CD4-positive, alpha-beta memory T cell (primary cell): ENCODE measurements around the gene SLAMF7. TPM values are rescaled to one million over a fixed set of nuclear protein-coding genes. Genes with fewer than 3 reads are reported as not detected.

Experiments used
- CTCF ChIA-PET: fragments of 350-600 bp; sonication (Branson Sonifier 250); formaldehyde crosslinking; loops from one replicate; lab custom pipeline; 2021; ENCODE audit warnings: inconsistent platforms; ENCODE audit not compliant: partially characterized antibody; lab: Charles Lee
- POLR2A ChIA-PET: fragments of 350-600 bp; sonication (Branson Sonifier 250); formaldehyde crosslinking; loops from one replicate; lab custom pipeline; 2021; ENCODE audit not compliant: partially characterized antibody; lab: Charles Lee
- DNase-seq, 5 donors: peaks; one replicate each; pipeline versions ENCODE4 v3.0.0 to v3.0.0-alpha.2; 2020 to 2022; ENCODE audit warnings: mixed read lengths in 1 of 5
- H3K27ac ChIP-seq: one replicate; pipeline ENCODE4 v1.7.0; 2013; ENCODE audit warnings: low read depth, low read length
- H3K27me3 ChIP-seq: 2 replicates; pipeline ENCODE4 v1.7.0; 2013; ENCODE audit warnings: mild to moderate bottlenecking, low read length, moderate library complexity; ENCODE audit not compliant: insufficient read depth
- H3K36me3 ChIP-seq: 2 replicates; pipeline ENCODE4 v1.7.0; 2013; ENCODE audit warnings: mild to moderate bottlenecking, low read length, moderate library complexity; ENCODE audit not compliant: insufficient read depth
- H3K4me1 ChIP-seq: 2 replicates; pipeline ENCODE4 v1.7.0; 2013; ENCODE audit warnings: mild to moderate bottlenecking, low read length, moderate library complexity; ENCODE audit not compliant: insufficient read depth
- H3K4me3 ChIP-seq, 2 donors: one replicate each; pipeline ENCODE4 v1.7.0; 2013; ENCODE audit warnings: low read length in 2 of 2, mild to moderate bottlenecking in 1 of 2
- H3K9me3 ChIP-seq, 2 donors: one replicate each; pipeline ENCODE4 v1.7.0; 2013; ENCODE audit warnings: low read length in 2 of 2, control low read depth in 1 of 2; ENCODE audit not compliant: control insufficient read depth in 1 of 2
- H3K27ac Mint-ChIP-seq, 7 donors: one replicate each; pipeline ENCODE4 v1.8.0; 2020 to 2021; ENCODE audit warnings: mixed read lengths in 7 of 7, mild to moderate bottlenecking in 6 of 7, inconsistent platforms in 3 of 7, moderate library complexity in 3 of 7
- H3K27me3 Mint-ChIP-seq, 2 donors: one replicate each; pipeline ENCODE4 v1.8.0; 2020 to 2021; ENCODE audit warnings: mixed read lengths in 2 of 2
- H3K36me3 Mint-ChIP-seq, 2 donors: one replicate each; pipeline ENCODE4 v1.8.0; 2020 to 2021; ENCODE audit warnings: mixed read lengths in 2 of 2, inconsistent platforms in 1 of 2, mild to moderate bottlenecking in 1 of 2
- H3K4me1 Mint-ChIP-seq, 4 donors: one replicate each; pipeline ENCODE4 v1.8.0; 2020 to 2021; ENCODE audit warnings: mixed read lengths in 4 of 4, mild to moderate bottlenecking in 1 of 4
- H3K4me3 Mint-ChIP-seq, 8 donors: one replicate each; pipeline ENCODE4 v1.8.0; 2020 to 2021; ENCODE audit warnings: mixed read lengths in 8 of 8, mild to moderate bottlenecking in 7 of 8, moderate library complexity in 6 of 8, inconsistent platforms in 3 of 8
- H3K9me3 Mint-ChIP-seq, 8 donors: one replicate each; pipeline ENCODE4 v1.8.0; 2020 to 2021; ENCODE audit warnings: mixed read lengths in 8 of 8, mild to moderate bottlenecking in 5 of 8, inconsistent platforms in 3 of 8, moderate library complexity in 1 of 8
- intact Hi-C: fragments of 100-400 bp; cut with micrococcal nuclease; formaldehyde crosslinking; loops from one replicate; pipeline ENCODE4 v1.15.1; 2023
- polyA plus RNA-seq, 2 donors: library from polyadenylated mRNA; unstranded; fragments of 300-500 nt; fragmentation: Illumina TruSeq; gene quantifications; one replicate each; pipeline ENCODE4 v1.2.3, GENCODE V29; 2021
- total RNA-seq, 2 experiments: library from RNA; stranded (reverse); gene quantifications; one replicate each; pipeline ENCODE4 v1.2.3, GENCODE V29; 2021

SLAMF7 gene
- total and polyA plus RNA-seq, 4 experiments from 2014 or later, result 2.8 to 8.2 (median 5.4) TPM

- Histone ChIP-seq H3K27me3 (no peaks in the 10 kb centered on the region), H3K27ac (peak overlapping the region; percentile 96), H3K9me3 (no peaks in the 10 kb centered on the region), H3K4me3 (peak overlapping the region in 1 of 2 donors; percentile 88), H3K4me1 (peaks cover 82% of the 10 kb centered on the region), H3K36me3 (peaks cover 12% of the 10 kb centered on the region)
- Mint-ChIP-seq H3K4me1 (peaks cover 3 to 49% (median 46%) of the 10 kb centered on the region in 4 donors), H3K9me3 (no peaks in the 10 kb centered on the region), H3K27ac (peak overlapping the region in 3 of 7 donors; percentile 74 to 91 (median 90)), H3K27me3 (no peaks in the 10 kb centered on the region), H3K36me3 (peaks cover 36 to 53% of the 10 kb centered on the region in 2 donors), H3K4me3 (no peak overlapping the region)
- ChIA-PET CTCF (interaction anchor here (0.9 to 4.7 kb wide), 18 partner anchors 8 to 284 kb away, joined by 3 to 43 read pairs (median 4); no protein-coding TSS in a partner anchor), POLR2A (interaction anchor here (0.6 to 6.7 kb wide), 23 partner anchors 9 to 340 kb away, joined by 3 to 85 read pairs (median 6); partner anchors contain the start of genes F11R, LY9 and USF1)
- DNase-seq, result no peak
- intact Hi-C loops, result no loop called here
Observed at GRCh38 chr1:160706526-160707235, 32.4 kb upstream of the SLAMF7 start.

- Mint-ChIP-seq H3K36me3 (peaks cover 32 to 46% of the 10 kb centered on the region in 2 donors), H3K4me3 (no peak overlapping the region), H3K9me3 (no peaks in the 10 kb centered on the region), H3K4me1 (peaks cover 10 to 48% (median 43%) of the 10 kb centered on the region in 4 donors), H3K27me3 (no peaks in the 10 kb centered on the region), H3K27ac (no peak overlapping the region)
- CTCF ChIA-PET, result interaction anchor here (0.8 to 4.7 kb wide), 21 partner anchors 8 to 283 kb away, joined by 3 to 43 read pairs (median 5); no protein-coding TSS in a partner anchor
- H3K4me1 ChIP-seq, result peaks cover 81% of the 10 kb centered on the region
- POLR2A ChIA-PET, result interaction anchor here (0.6 to 6.7 kb wide), 31 partner anchors 8 to 339 kb away, joined by 3 to 85 read pairs (median 4); partner anchors contain the start of genes F11R, LY9, SLAMF1 and SLAMF7
- peaks cover 12% of the 10 kb centered on the region for H3K36me3 ChIP-seq
- no peaks in the 10 kb centered on the region for H3K9me3 ChIP-seq
- peak; percentile 43 to 55 (median 47) for DNase-seq
- H3K27me3 ChIP-seq, result no peaks in the 10 kb centered on the region
- H3K27ac ChIP-seq, result peak overlapping the region; percentile 96
- intact Hi-C loops, result no loop called here
- H3K4me3 ChIP-seq, result peak overlapping the region; percentile 88 to 96
Observed at GRCh38 chr1:160707236-160708064, 31.6 kb upstream of the SLAMF7 start.

GRCh38 chr1:160708118-160708517 is 30.9 kb upstream of the SLAMF7 start:
- Mint-ChIP-seq H3K27me3 (no peaks in the 10 kb centered on the region), H3K4me1 (peaks cover 17 to 48% (median 43%) of the 10 kb centered on the region in 4 donors), H3K36me3 (peaks cover 30 to 40% of the 10 kb centered on the region in 2 donors), H3K27ac (no peak overlapping the region), H3K9me3 (no peaks in the 10 kb centered on the region), H3K4me3 (no peak overlapping the region)
- ChIA-PET POLR2A (interaction anchor here (0.7 to 6.7 kb wide), 23 partner anchors 12 to 338 kb away, joined by 3 to 85 read pairs (median 6); partner anchors contain the start of genes F11R, LY9, SLAMF1 and SLAMF7), CTCF (interaction anchor here (0.8 to 4.7 kb wide), 16 partner anchors 8 to 282 kb away, joined by 3 to 43 read pairs (median 6); no protein-coding TSS in a partner anchor)
- peaks cover 81% of the 10 kb centered on the region for H3K4me1 ChIP-seq
- H3K9me3 ChIP-seq, result no peaks in the 10 kb centered on the region
- H3K27me3 ChIP-seq, result no peaks in the 10 kb centered on the region
- intact Hi-C loops, result no loop called here
- peak overlapping the region; percentile 88 to 96 for H3K4me3 ChIP-seq
- no peak for DNase-seq
- peaks cover 12% of the 10 kb centered on the region for H3K36me3 ChIP-seq
- H3K27ac ChIP-seq, result peak overlapping the region; percentile 96

- intact Hi-C loops, result no loop called here
Observed at GRCh38 chr1:160708801-160709200, 30.2 kb upstream of the SLAMF7 start.

GRCh38 chr1:160709715-160710114 is 29.3 kb upstream of the SLAMF7 start:
- H3K4me1 ChIP-seq, result peaks cover 80% of the 10 kb centered on the region
- CTCF ChIA-PET, result interaction anchor here (1.0 to 4.7 kb wide), 7 partner anchors 15 to 128 kb away, joined by 3 to 43 read pairs (median 16); no protein-coding TSS in a partner anchor

More at GRCh38 chr1:160708801-160709200, 30.2 kb upstream of the SLAMF7 start:
- Mint-ChIP-seq H3K4me1 (peaks cover 20 to 44% (median 39%) of the 10 kb centered on the region in 4 donors), H3K36me3 (peaks cover 23 to 33% of the 10 kb centered on the region in 2 donors), H3K4me3 (no peak overlapping the region), H3K9me3 (no peaks in the 10 kb centered on the region), H3K27ac (no peak overlapping the region), H3K27me3 (no peaks in the 10 kb centered on the region)
- peaks cover 6% of the 10 kb centered on the region for H3K36me3 ChIP-seq
- H3K27me3 ChIP-seq, result no peaks in the 10 kb centered on the region
- DNase-seq, result peak; percentile 48 to 63 (median 53)
- CTCF ChIA-PET, result interaction anchor here (1.0 to 4.7 kb wide), 12 partner anchors 16 to 282 kb away, joined by 3 to 43 read pairs (median 6); no protein-coding TSS in a partner anchor
- POLR2A ChIA-PET, result interaction anchor here (1.0 to 6.7 kb wide), 15 partner anchors 14 to 330 kb away, joined by 3 to 85 read pairs (median 6); partner anchors contain the start of genes LY9, SLAMF1 and TSTD1
- peak overlapping the region; percentile 88 to 96 for H3K4me3 ChIP-seq
- no peaks in the 10 kb centered on the region for H3K9me3 ChIP-seq
- H3K27ac ChIP-seq, result peak overlapping the region; percentile 96
- peaks cover 81% of the 10 kb centered on the region for H3K4me1 ChIP-seq

GRCh38 chr1:160710517-160711252 is 28.4 kb upstream of the SLAMF7 start:
- peak in 1 of 5 donors; percentile 31 for DNase-seq
- POLR2A ChIA-PET, result interaction anchor here (1.0 to 3.5 kb wide), 20 partner anchors 8 to 150 kb away, joined by 3 to 43 read pairs (median 6); partner anchors contain the start of genes LY9, SLAMF1 and SLAMF7
- H3K9me3 ChIP-seq, result no peaks in the 10 kb centered on the region
- no peaks in the 10 kb centered on the region for H3K36me3 ChIP-seq
- peak overlapping the region; percentile 96 for H3K27ac ChIP-seq
- H3K4me1 ChIP-seq, result peaks cover 72% of the 10 kb centered on the region
- H3K27me3 ChIP-seq, result no peaks in the 10 kb centered on the region
- H3K4me1 Mint-ChIP-seq, result peaks cover 20 to 40% (median 27%) of the 10 kb centered on the region in 4 donors
- H3K36me3 Mint-ChIP-seq, result peaks cover 8 to 16% of the 10 kb centered on the region in 2 donors
- no peaks in the 10 kb centered on the region for H3K27me3 Mint-ChIP-seq
- peak overlapping the region; percentile 88 to 96 for H3K4me3 ChIP-seq
- peak overlapping the region in 1 of 7 donors; percentile 95 for H3K27ac Mint-ChIP-seq
- no peaks in the 10 kb centered on the region for H3K9me3 Mint-ChIP-seq
- intact Hi-C loops, result no loop called here
- no peak overlapping the region for H3K4me3 Mint-ChIP-seq
- CTCF ChIA-PET, result interaction anchor here (1.0 to 7.5 kb wide), 8 partner anchors 12 to 121 kb away, joined by 3 to 103 read pairs (median 26); no protein-coding TSS in a partner anchor

More at GRCh38 chr1:160709715-160710114, 29.3 kb upstream of the SLAMF7 start:
- Mint-ChIP-seq H3K27me3 (no peaks in the 10 kb centered on the region), H3K27ac (no peak overlapping the region), H3K4me3 (no peak overlapping the region), H3K36me3 (peaks cover 16 to 25% of the 10 kb centered on the region in 2 donors), H3K4me1 (peaks cover 20 to 40% (median 35%) of the 10 kb centered on the region in 4 donors), H3K9me3 (no peaks in the 10 kb centered on the region)
- Histone ChIP-seq H3K4me3 (peak overlapping the region; percentile 88 to 96), H3K27ac (peak overlapping the region; percentile 96), H3K9me3 (no peaks in the 10 kb centered on the region), H3K36me3 (no peaks in the 10 kb centered on the region), H3K27me3 (no peaks in the 10 kb centered on the region)
- DNase-seq, result no peak
- POLR2A ChIA-PET, result interaction anchor here (1.4 to 6.7 kb wide), 9 partner anchors 13 to 329 kb away, joined by 3 to 85 read pairs (median 6); partner anchors contain the start of genes LY9, SLAMF1 and TSTD1
- intact Hi-C loops, result no loop called here
